GM19397 (cell line): ENCODE data around the gene TUNAR.

Source experiments
- ATAC-seq: cut with Tn5 transposase; IDR thresholded peaks from one replicate; pipeline ENCODE4 v1.9.1; 2021; ENCODE audit warnings: mild to moderate bottlenecking, moderate library complexity; ENCODE audit not compliant: unreplicated experiment

The TUNAR gene

DNA sequence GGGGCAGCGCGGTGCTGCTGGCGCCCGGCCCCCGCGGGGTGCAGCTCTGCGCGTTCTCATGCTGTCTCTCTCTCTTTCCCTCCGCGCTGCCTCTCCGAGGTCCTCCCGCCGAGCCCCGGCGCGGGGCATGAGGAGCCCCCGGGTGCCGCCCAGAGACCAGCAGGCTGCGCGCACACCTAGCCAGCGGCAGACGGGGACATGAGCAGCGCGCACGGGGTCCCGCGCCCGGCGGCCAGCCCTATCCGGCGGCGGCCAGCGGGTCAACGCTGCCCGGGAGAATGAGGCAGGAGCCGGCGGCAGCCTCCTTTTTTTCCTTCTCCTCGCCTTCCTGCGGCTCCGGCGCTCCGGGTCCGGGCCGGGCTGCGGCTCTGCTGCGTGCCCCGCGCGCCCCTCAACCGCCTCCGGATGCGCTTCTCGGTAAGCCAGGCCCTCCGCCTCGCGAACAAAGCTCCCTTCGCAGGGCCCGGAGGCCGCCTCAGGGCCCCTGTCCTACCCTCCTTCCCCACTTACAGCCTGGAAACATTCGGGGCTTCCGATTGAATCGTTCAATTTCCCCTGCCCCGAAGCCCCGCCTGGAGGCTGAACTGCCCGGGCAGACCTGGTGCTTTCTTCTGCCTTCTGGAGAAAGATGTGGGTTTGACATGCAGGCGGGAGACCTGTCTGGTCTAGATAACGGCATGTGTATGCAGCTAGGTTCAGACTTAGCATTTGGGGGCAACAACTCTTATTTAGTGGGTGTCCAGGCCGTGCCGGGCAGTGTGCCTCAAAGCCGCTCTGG lies at the start of gene TUNAR:
Gene TUNAR, plus strand, starts transcription at position 72 of the 778 bp plus-strand sequence.
- ATAC-seq, result no peak

- no peak for ATAC-seq
Measured at GRCh38 chr14:95828649-95829265, 47.9 kb upstream of the TUNAR start.

GRCh38 chr14:95829321-95829720 lies 47.3 kb upstream of the TUNAR start:
- ATAC-seq, result no peak

DNA sequence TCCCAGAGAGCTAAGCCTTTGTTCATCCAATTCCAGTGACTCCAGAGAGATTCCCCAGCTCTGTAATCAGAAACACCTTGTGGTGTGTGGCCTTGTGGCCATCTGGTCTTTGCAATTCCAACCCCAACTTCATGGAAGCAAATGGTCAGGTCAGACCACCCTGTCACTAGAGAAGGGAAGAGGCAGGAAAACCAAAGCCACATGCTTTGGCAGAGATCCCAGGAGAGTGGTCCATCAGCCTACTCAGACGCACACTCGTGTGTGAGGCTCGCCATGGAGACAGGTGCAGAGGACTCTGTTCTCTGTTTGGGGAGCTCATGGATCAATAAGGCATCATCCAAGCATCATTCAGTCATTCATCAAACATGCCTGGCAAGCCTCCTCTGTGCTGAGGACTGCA lies 46.2 kb upstream of the TUNAR start:
- ATAC-seq, result no peak

DNA sequence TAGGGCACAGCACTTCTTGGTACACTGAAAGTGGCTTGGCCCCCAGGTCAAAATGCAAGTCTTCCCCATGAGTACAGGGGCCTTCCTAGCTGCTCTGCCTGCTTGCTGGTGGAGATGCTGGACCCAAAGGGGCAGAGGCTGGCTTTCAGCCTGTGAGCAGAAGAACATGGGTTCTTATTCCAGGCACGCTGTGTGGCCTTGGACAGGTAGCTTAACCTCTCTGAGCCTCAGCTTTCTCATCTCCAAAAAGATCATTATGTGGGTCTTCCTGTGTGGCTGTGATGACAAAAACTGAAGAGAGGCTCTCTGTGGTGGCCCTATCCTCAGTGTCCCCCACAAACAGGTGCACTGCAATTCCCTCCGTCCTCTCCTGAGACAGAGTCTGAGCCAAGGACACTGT lies 45.6 kb upstream of the TUNAR start:
- no peak for ATAC-seq

- ATAC-seq, result no peak
Measured at GRCh38 chr14:95831468-95831867, 45.2 kb upstream of the TUNAR start.

DNA sequence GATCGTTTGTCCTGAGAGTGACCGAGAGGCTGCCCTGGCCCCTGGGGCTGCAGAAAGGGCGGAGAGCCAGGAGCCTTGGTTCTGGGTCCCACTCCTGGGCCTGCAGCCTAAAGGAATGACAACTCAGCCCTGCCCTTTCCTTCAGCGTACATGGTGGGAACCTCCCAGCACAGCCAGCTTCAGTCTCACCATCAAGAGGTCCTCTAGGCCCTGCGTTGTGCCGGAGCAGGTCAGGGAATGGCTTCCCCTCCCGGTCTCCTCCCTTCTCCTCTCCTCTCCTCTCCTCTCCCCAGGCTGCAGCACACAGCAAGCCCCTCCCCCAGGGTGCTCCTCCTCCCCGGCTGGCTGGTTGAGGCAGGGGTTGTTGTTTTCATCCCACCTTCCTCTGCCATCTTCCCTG lies 44.6 kb upstream of the TUNAR start:
- no peak for ATAC-seq

- no peak for ATAC-seq
Measured at GRCh38 chr14:95833429-95833828, 43.2 kb upstream of the TUNAR start.

DNA sequence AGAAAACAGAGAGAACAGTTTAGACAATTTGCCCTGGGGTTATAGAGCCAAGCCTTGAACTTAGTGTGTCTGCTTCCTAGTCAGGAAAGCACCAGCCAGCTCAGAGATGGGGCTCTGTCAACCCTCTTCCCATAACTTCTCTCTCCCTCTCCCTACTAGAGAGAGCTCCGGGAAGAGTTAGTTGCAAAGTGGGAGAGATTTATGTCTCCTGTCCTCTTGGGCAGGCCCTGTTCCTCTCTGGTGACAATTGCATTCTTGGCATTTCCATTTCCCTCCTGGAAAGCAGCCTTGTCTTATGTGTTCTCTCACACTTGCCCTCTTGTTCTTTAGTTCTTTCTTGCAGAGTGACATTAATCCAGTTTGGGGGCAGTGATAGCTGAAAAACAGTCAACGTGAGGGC lies 42.1 kb upstream of the TUNAR start:
- ATAC-seq, result no peak

GRCh38 chr14:95835121-95835730 lies 41.4 kb upstream of the TUNAR start:
- ATAC-seq, result no peak

DNA sequence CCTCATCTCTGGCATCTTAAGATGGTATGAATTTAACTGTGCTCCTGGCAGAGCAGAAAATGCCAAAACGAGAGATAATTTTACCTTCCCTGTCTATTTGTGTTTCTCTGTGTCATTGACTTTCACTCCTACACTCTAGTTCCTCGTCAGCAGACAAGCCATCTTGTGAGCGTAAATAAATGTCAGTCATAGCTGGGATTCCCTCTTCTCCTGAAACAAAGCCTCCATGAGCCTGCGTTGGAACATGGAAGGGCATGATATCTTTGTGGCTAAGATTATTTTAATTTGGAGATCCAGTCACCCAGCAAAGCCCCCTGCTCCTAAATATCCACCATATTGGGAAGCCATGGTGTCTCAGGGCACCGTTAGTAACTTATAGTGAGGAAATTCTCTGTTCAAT lies 37.8 kb upstream of the TUNAR start:
- no peak for ATAC-seq

GRCh38 chr14:95840094-95840700 lies 36.4 kb upstream of the TUNAR start:
- ATAC-seq, result no peak

GRCh38 chr14:95841668-95842067 lies 35.0 kb upstream of the TUNAR start:
- no peak for ATAC-seq

- ATAC-seq, result no peak
Measured at GRCh38 chr14:95849761-95850160, 26.9 kb upstream of the TUNAR start.

- ATAC-seq, result no peak
Measured at GRCh38 chr14:95850429-95850828, 26.2 kb upstream of the TUNAR start.

DNA sequence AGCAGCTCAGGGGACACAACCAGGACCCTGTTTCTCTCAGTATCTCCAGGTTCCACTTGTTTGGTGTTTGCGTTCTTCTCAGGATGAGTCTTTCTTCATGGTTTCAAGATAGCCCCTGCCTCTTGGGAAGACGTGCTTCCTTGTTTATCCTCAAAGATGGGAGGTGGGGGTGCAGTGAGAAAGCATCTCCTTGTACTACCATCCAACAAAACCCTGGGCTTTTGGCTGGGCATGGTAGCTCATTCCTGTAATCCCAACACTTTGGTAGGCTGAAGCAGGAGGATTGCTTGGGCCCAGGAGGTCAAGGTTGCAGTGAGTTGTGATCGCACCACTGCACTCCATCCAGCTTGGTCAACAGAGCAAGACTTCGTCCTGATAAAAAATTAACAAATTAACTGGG lies 21.0 kb upstream of the TUNAR start:
- ATAC-seq, result no peak

- no peak for ATAC-seq
Measured at GRCh38 chr14:95857275-95857674, 19.4 kb upstream of the TUNAR start.

GRCh38 chr14:95858893-95859292 lies 17.7 kb upstream of the TUNAR start:
- no peak for ATAC-seq

- ATAC-seq, result no peak
Measured at GRCh38 chr14:95862243-95862642, 14.4 kb upstream of the TUNAR start.

- no peak for ATAC-seq
Measured at GRCh38 chr14:95863295-95863694, 13.3 kb upstream of the TUNAR start.

- ATAC-seq, result no peak
Measured at GRCh38 chr14:95869776-95870175, 6.9 kb upstream of the TUNAR start.

GRCh38 chr14:95870772-95871171 lies 5.9 kb upstream of the TUNAR start:
- ATAC-seq, result no peak
